HepG2 (cell line): ENCODE measurements around the gene MROH2A. TPM values are rescaled to one million over a fixed set of nuclear protein-coding genes. Genes with fewer than 3 reads are reported as not detected.

Experiments used
- ATAC-seq: fragments of 200-7000 bp; cut with Tn5 transposase; 3 replicates; pipeline ENCODE4 v1.9.1; 2020; ENCODE audit warnings: mild to moderate bottlenecking, moderate library complexity
- BruUV-seq: library from RNA; stranded (reverse); fragments of 400-500 nt; replicated peaks from 2 replicates; lab custom pipeline; 2021; lab: Mats Ljungman, UMichigan
- CTCF ChIA-PET: fragments of 300-600 bp; formaldehyde crosslinking; extraction: SDS; loops from one replicate; lab custom pipeline; 2021; ENCODE audit warnings: low total read pairs, inconsistent platforms, low intra/inter-chr PET ratio; lab: Yijun Ruan, JAX
- POLR2A ChIA-PET: fragments of 350-600 bp; sonication (Branson Sonifier 250); formaldehyde crosslinking; loops from one replicate; lab custom pipeline; 2020; ENCODE audit warnings: antibody characterized with exemption, inconsistent platforms; lab: Yijun Ruan, JAX
- DNase-seq: peaks from one replicate; pipeline ENCODE4 v3.0.0-alpha.2; 2015; ENCODE audit warnings: low spot score
- FAIRE-seq: peaks from 3 replicates; lab custom pipeline; 2011; peaks lifted over from hg19 to GRCh38; lab: Jason Lieb, UNC
- H2AFZ ChIP-seq: one replicate; pipeline ENCODE4 v1.6.1; 2011; ENCODE audit warnings: low read length, inconsistent platforms
- H3K27ac ChIP-seq: fragments of 300-600 bp; 3 replicates; pipeline ENCODE4 v1.8.0; 2011; ENCODE audit warnings: mixed run types, mild to moderate bottlenecking, mixed read lengths, low read length, inconsistent platforms; ENCODE audit not compliant: insufficient read depth; ENCODE audit errors: extremely low read length
- H3K27me3 ChIP-seq, 2 experiments: fragments of 200-600 bp in 1 of 2; 2 replicates in 1 of 2; 3 replicates in 1 of 2; pipeline versions ENCODE4 v1.6.0 to v1.8.0; 2011; ENCODE audit warnings: low read length in 2 of 2, mild to moderate bottlenecking in 2 of 2, moderate library complexity in 2 of 2, inconsistent platforms in 1 of 2; ENCODE audit not compliant: insufficient read depth in 2 of 2, control insufficient read depth in 1 of 2
- H3K36me3 ChIP-seq, 2 experiments: fragments of 200-600 bp in 1 of 2; replicated peaks in 1 of 2; 2 replicates in 1 of 2; 3 replicates in 1 of 2; pipeline versions ENCODE4 v1.5.1 to v1.8.0; 2011; ENCODE audit warnings: low read length in 2 of 2, inconsistent platforms in 1 of 2; ENCODE audit not compliant: insufficient read depth in 2 of 2, control insufficient read depth in 1 of 2
- H3K4me1 ChIP-seq: 2 replicates; pipeline ENCODE4 v1.5.1; 2012; ENCODE audit warnings: low read length, inconsistent platforms; ENCODE audit not compliant: insufficient read depth
- H3K4me2 ChIP-seq: 2 replicates; pipeline ENCODE4 v1.6.0; 2011; ENCODE audit warnings: low read depth, low read length, inconsistent platforms
- H3K4me3 ChIP-seq, 3 experiments: fragments of 200-600 bp in 1 of 3; sonication (generic), shearing (Covaris generic) in 1 of 3; replicated peaks in 1 of 3; 2 replicates each; pipeline ENCODE4 v1.5.1; 2011 to 2016; ENCODE audit warnings: low read length in 3 of 3, inconsistent platforms in 2 of 3, low read depth in 2 of 3, mild to moderate bottlenecking in 2 of 3, control low read depth in 1 of 3, mixed read lengths in 1 of 3; ENCODE audit not compliant: insufficient read depth in 1 of 3
- H3K79me2 ChIP-seq: one replicate; pipeline ENCODE4 v1.6.1; 2011; ENCODE audit warnings: low read length, inconsistent platforms; ENCODE audit not compliant: insufficient read depth
- H3K9ac ChIP-seq: 2 replicates; pipeline ENCODE4 v1.6.0; 2011; ENCODE audit warnings: mild to moderate bottlenecking, low read depth, low read length, inconsistent platforms; ENCODE audit not compliant: insufficient read depth
- H3K9me3 ChIP-seq: 2 replicates; pipeline ENCODE4 v1.5.1; 2012; ENCODE audit warnings: mild to moderate bottlenecking, low read length
- H4K20me1 ChIP-seq: 2 replicates; pipeline ENCODE4 v1.6.0; 2011; ENCODE audit warnings: inconsistent platforms, mild to moderate bottlenecking, low read length, moderate library complexity; ENCODE audit not compliant: insufficient read depth
- CENPBD1 ChIP-seq: sonication (generic); formaldehyde crosslinking; IDR thresholded peaks from 2 replicates; pipeline ENCODE4 v1.8.0; 2022; ENCODE audit warnings: missing genetic modification reagents, low read depth, mild to moderate bottlenecking, borderline replicate concordance
- CSRNP1 ChIP-seq: sonication (generic); formaldehyde crosslinking; IDR thresholded peaks from 2 replicates; pipeline ENCODE4 v1.8.1; 2023; ENCODE audit warnings: mild to moderate bottlenecking, missing genetic modification reagents
- FOXC1 ChIP-seq: sonication (generic); formaldehyde crosslinking; IDR thresholded peaks from 2 replicates; pipeline ENCODE4 v1.8.0; 2022; ENCODE audit warnings: mild to moderate bottlenecking, missing genetic modification reagents, borderline replicate concordance
- GABPB1 ChIP-seq: IDR thresholded peaks from 2 replicates; pipeline ENCODE4 v1.6.1; 2016; ENCODE audit warnings: mild to moderate bottlenecking, missing genetic modification reagents, moderate library complexity, missing compliant biosample characterization
- GMEB1 ChIP-seq: sonication (generic); formaldehyde crosslinking; IDR thresholded peaks from 2 replicates; pipeline ENCODE4 v1.5.1; 2020; ENCODE audit warnings: missing genetic modification reagents, mild to moderate bottlenecking, borderline replicate concordance
- MAF1 ChIP-seq: sonication (generic); formaldehyde crosslinking; IDR thresholded peaks from 2 replicates; pipeline ENCODE4 v1.5.0; 2020; ENCODE audit warnings: missing genetic modification reagents, borderline replicate concordance
- MED1 ChIP-seq: sonication (generic); formaldehyde crosslinking; IDR thresholded peaks from 2 replicates; pipeline ENCODE4 v1.4.0; 2020; ENCODE audit warnings: missing genetic modification reagents
- PCBP1 ChIP-seq: fragments of 200-400 bp; formaldehyde crosslinking; IDR thresholded peaks from 2 replicates; pipeline ENCODE4 v1.6.1; 2017; ENCODE audit warnings: mild to moderate bottlenecking, low read depth, low read length, borderline replicate concordance
- PLRG1 ChIP-seq: fragments of 450-650 bp; conservative IDR thresholded peaks from 2 replicates; pipeline ENCODE4 v1.6.1; 2016
- POLR2G ChIP-seq: fragments of 200-400 bp; formaldehyde crosslinking; IDR thresholded peaks from 2 replicates; pipeline ENCODE4 v1.6.1; 2018; ENCODE audit warnings: mild to moderate bottlenecking, low read depth, low read length, moderate library complexity
- SIN3A ChIP-seq: IDR thresholded peaks from 2 replicates; pipeline ENCODE4 v1.6.1; 2011; ENCODE audit warnings: low read depth, mild to moderate bottlenecking, control low read depth, low read length, borderline replicate concordance
- SP140L ChIP-seq: sonication (generic); formaldehyde crosslinking; IDR thresholded peaks from 2 replicates; pipeline ENCODE4 v1.4.0; 2020; ENCODE audit warnings: missing genetic modification reagents, borderline replicate concordance
- SPEN ChIP-seq: sonication (generic); formaldehyde crosslinking; IDR thresholded peaks from 2 replicates; pipeline ENCODE4 v1.5.1; 2020; ENCODE audit warnings: low read depth, mild to moderate bottlenecking, missing genetic modification reagents
- TBP ChIP-seq: sonication (generic); formaldehyde crosslinking; IDR thresholded peaks from 2 replicates; pipeline ENCODE4 v1.5.0; 2020; ENCODE audit warnings: missing genetic modification reagents
- TCF12 ChIP-seq, 2 experiments: fragments of 450-650 bp in 1 of 2; sonication (generic) in 1 of 2; formaldehyde crosslinking in 1 of 2; IDR thresholded peaks; 2 replicates each; pipeline versions ENCODE4 v1.6.1 to v1.8.0; 2017 to 2022; ENCODE audit warnings: antibody characterized with exemption in 1 of 2, mild to moderate bottlenecking in 1 of 2, missing genetic modification reagents in 1 of 2, moderate library complexity in 1 of 2
- TP53 ChIP-seq: sonication (generic); formaldehyde crosslinking; conservative IDR thresholded peaks from 2 replicates; pipeline ENCODE4 v1.4.0; 2020; ENCODE audit warnings: missing genetic modification reagents
- U2AF1 ChIP-seq: fragments of 200-400 bp; formaldehyde crosslinking; optimal IDR thresholded peaks from 2 replicates; pipeline ENCODE3; 2017; ENCODE audit warnings: mild to moderate bottlenecking, low read depth, low read length
- ZNF570 ChIP-seq: sonication (generic); formaldehyde crosslinking; IDR thresholded peaks from 2 replicates; pipeline ENCODE4 v1.4.0; 2020; ENCODE audit warnings: mild to moderate bottlenecking, missing genetic modification reagents, borderline replicate concordance
- WGBS: methylation state at CpG from one replicate; pipeline ENCODE4 v1.1.6; 2017; ENCODE audit warnings: low lambda C conversion rate; 5-methylcytosine and 5-hydroxymethylcytosine counted together
- in situ Hi-C: cut with HindIII; loops from 2 replicates; pipeline ENCODE4 v1.10.0; 2017; ENCODE audit warnings: low pct_unique_long_range_greater_than_20kb; ENCODE audit not compliant: extremely low pct_ligation_motif_present
- intact Hi-C: fragments of 100-400 bp; cut with micrococcal nuclease; formaldehyde crosslinking; loops from one replicate; pipeline ENCODE4 v1.10.0; 2022; ENCODE audit not compliant: unreplicated experiment
- polyA plus RNA-seq, 8 experiments: library from polyadenylated mRNA; depleted of rRNA in 3 of 8; stranded (reverse) in 7 of 8; unstranded in 1 of 8; fragments of >200 nt; fragmentation: Illumina TruSeq in 4 of 8; extraction: Trizol in 4 of 8; gene quantifications; 2 replicates each; pipeline versions ENCODE4 v1.2.1 to v1.2.3, GENCODE V29; 2011 to 2016; ENCODE audit warnings: low read depth in 4 of 8, missing spikeins in 1 of 8, mixed read lengths in 1 of 8; ENCODE audit not compliant: insufficient read depth in 1 of 8
- total RNA-seq, 5 experiments: library from RNA; depleted of rRNA; stranded (reverse); fragments of >200 nt; fragmentation: Illumina TruSeq; extraction: Trizol; gene quantifications; 2 replicates each; pipeline ENCODE4 v1.2.3, GENCODE V29; 2016; ENCODE audit warnings: low read depth in 1 of 5

Gene MROH2A
- total and polyA plus RNA-seq, 2 of the 13 experiments (the other 11 are each of a cell fraction or from before 2014, with no cell fraction given): 0.03 to 0.04 TPM

- no TSS peak for BruUV-seq
- ChIA-PET CTCF (no interaction called here), POLR2A (no interaction called here)
- intact Hi-C loops (no loop called here), in situ Hi-C loops (no loop called here)
- Histone ChIP-seq H3K4me3 (no peak overlapping the region), H3K4me1 (no peaks in the 10 kb centered on the region), H3K27me3 (peaks cover 4 to 47% of the 10 kb centered on the region in 2 experiments; a peak in 3 of 5 replicates), H3K27ac (no peak overlapping the region), H3K9ac (no peak overlapping the region), H2AFZ (no peak overlapping the region), H3K9me3 (no peaks in the 10 kb centered on the region), H4K20me1 (no peaks in the 10 kb centered on the region), H3K79me2 (no peaks in the 10 kb centered on the region), H3K4me2 (no peak overlapping the region), H3K36me3 (no peaks in the 10 kb centered on the region)
- 68% methylated on average over 4 of the region's 4 CpGs for WGBS
- ATAC-seq: no peak
- no peak for DNase-seq
- FAIRE-seq: no peak
- TF ChIP-seq POLR2G (no peak), U2AF1 (no peak), GABPB1 (CRISPR knock-in tag) (no peak), TCF12 (IDR thresholded peaks at IDR 0.05) (no peak), TCF12 (CRISPR knock-in tag; IDR thresholded peaks at IDR 0.05) (no peak), MAF1 (CRISPR knock-in tag) (no peak), PLRG1 (no peak), ZNF570 (CRISPR knock-in tag) (no peak), TBP (no peak), PCBP1 (no peak), TP53 (CRISPR knock-in tag) (no peak), FOXC1 (no peak), CSRNP1 (CRISPR knock-in tag) (no peak), SP140L (CRISPR knock-in tag) (no peak), SIN3A (no peak), MED1 (no peak), GMEB1 (no peak), SPEN (CRISPR knock-in tag) (no peak), CENPBD1 (CRISPR knock-in tag) (no peak)
Measured at GRCh38 chr2:233766416-233766815, 11.7 kb upstream of the MROH2A start.
